ENCODE measurements around the gene DHX30. TPM values are rescaled to one million over a fixed set of nuclear protein-coding genes. Genes with fewer than 3 reads are reported as not detected.
A peak's percentile ranks its signal among the peaks of the same experiment; 100 is the strongest.

The DHX30 gene
- total and polyA plus RNA-seq, 2 of the 8 experiments (the other 6 are each of a cell fraction or from before 2014, with no cell fraction given): 82.4 to 97.9 TPM

GRCh38 chr3:47890126-47890827 lies 87.3 kb downstream of the DHX30 start:
- no peak overlapping the region for H3K14ac ChIP-seq (ENCODE audit: insufficient read length)
- no peak overlapping the region for H2BK20ac ChIP-seq (ENCODE audit: low read length)
- no peak overlapping the region; a peak in 2 of 7 replicates for H3K9ac ChIP-seq (replicated peaks in 1 of 4; ENCODE audit: extremely low read depth in 1 of 4, low read depth in 3 of 4, low read length in 3 of 4)
- no peak for DNase-seq (ENCODE audit: low read depth in 1 of 2, low spot score in 2 of 2)
- no peak overlapping the region for H2AK5ac ChIP-seq (ENCODE audit: low read depth, low read length)
- peaks cover 0 to 5% of the 10 kb centered on the region in 2 experiments; a peak in 1 of 4 replicates for H3K79me2 ChIP-seq (ENCODE audit: control insufficient read depth in 1 of 2, insufficient read depth in 2 of 2, low read length in 2 of 2)
- no peak overlapping the region for H3K4ac ChIP-seq (replicated peaks; ENCODE audit: insufficient read length, low read depth, low read length)
- peak overlapping the region; percentile 13; the same call in 1 of the 2 replicates for H2BK15ac ChIP-seq (ENCODE audit: low read length)
- WGBS, 2 experiments (ENCODE audit: extremely low coverage in 1 of 2, insufficient coverage in 1 of 2, insufficient read length in 1 of 2, insufficient replicate concordance in 2 of 2, low coverage in 1 of 2, low lambda C conversion rate in 2 of 2, missing lambda C conversion rate in 1 of 2): 72% methylated on average over 3 of the region's 3 CpGs; no CpG with 5 or more reads in 1 of the 2 experiments
- no peak overlapping the region for H4K8ac ChIP-seq (ENCODE audit: extremely low read depth, insufficient read depth, low read length)
- no peak overlapping the region for H4K5ac ChIP-seq (ENCODE audit: insufficient read length, low read depth, low read length)
- H3K36me3 ChIP-seq (ENCODE audit: control insufficient read depth in 2 of 4, insufficient read depth in 4 of 4, low read length in 3 of 4): peaks cover 0 to 3% (median 1%) of the 10 kb centered on the region in 4 experiments; a peak in 3 of 8 replicates
- no peaks in the 10 kb centered on the region for H3K27me3 ChIP-seq (replicated peaks in 1 of 4; ENCODE audit: control insufficient read depth in 3 of 4, extremely low read depth in 1 of 4, insufficient read depth in 3 of 4, low read length in 3 of 4)
- no peak for FAIRE-seq
- H3K18ac ChIP-seq (ENCODE audit: extremely low read depth, low read length): peak overlapping the region; percentile 39; the same call in 1 of the 2 replicates
- ChIA-PET POLR2A (ENCODE audit: partially characterized antibody) (interaction anchor here (0.6 to 1.7 kb wide), 5 partner anchors 18 to 616 kb away, joined by 3 to 8 read pairs (median 4); no protein-coding TSS in a partner anchor), CTCF (ENCODE audit: partially characterized antibody) (interaction anchor here (0.6 to 4.8 kb wide), 9 partner anchors 9 to 268 kb away, joined by 3 to 21 read pairs (median 4); no protein-coding TSS in a partner anchor)
- H2BK12ac ChIP-seq (ENCODE audit: low read depth, low read length): no peak overlapping the region
- H3K56ac ChIP-seq (replicated peaks; ENCODE audit: insufficient read length, low read depth, low read length): no peak overlapping the region
- H3K9me3 ChIP-seq (ENCODE audit: insufficient read depth in 2 of 2, low read depth in 1 of 2, low read length in 1 of 2): no peaks in the 10 kb centered on the region; a peak in 1 of 4 replicates
- H3K4me3 ChIP-seq (ENCODE audit: extremely low read depth in 1 of 4, insufficient read depth in 2 of 4, low read depth in 3 of 4, low read length in 4 of 4): peak overlapping the region in 1 of 4 experiments; percentile 35; a peak in 2 of 8 replicates
- 0 out of 2 replicates have a peak overlapping the region, but pooled peaks have one; percentile 22 for H2BK5ac ChIP-seq (ENCODE audit: low read depth, low read length)
- H3K4me2 ChIP-seq (ENCODE audit: insufficient read depth in 1 of 2, low read depth in 2 of 2, low read length in 2 of 2): peak overlapping the region; percentile 14 to 56
- H3K23ac ChIP-seq (ENCODE audit: insufficient read length): no peak overlapping the region
- H3K79me1 ChIP-seq (ENCODE audit: low read depth, low read length): no peaks in the 10 kb centered on the region
- no peak overlapping the region for H4K91ac ChIP-seq (replicated peaks; ENCODE audit: insufficient read length, low read length)
- H2AFZ ChIP-seq (ENCODE audit: low read length): no peak overlapping the region
- H3K23me2 ChIP-seq (ENCODE audit: low read depth, low read length): no peaks in the 10 kb centered on the region
- no peak overlapping the region for H2BK120ac ChIP-seq (replicated peaks; ENCODE audit: low read depth, low read length)
- peaks cover 0 to 23% (median 17%) of the 10 kb centered on the region in 4 experiments; a peak in 6 of 7 replicates for H3K4me1 ChIP-seq (replicated peaks in 1 of 4; ENCODE audit: control insufficient read depth in 3 of 4, insufficient read depth in 4 of 4, low read length in 3 of 4)
- no peaks in the 10 kb centered on the region for H4K20me1 ChIP-seq (replicated peaks in 1 of 2; ENCODE audit: control insufficient read depth in 1 of 2, insufficient read depth in 2 of 2, low read length in 2 of 2)
- H3K27ac ChIP-seq (ENCODE audit: low read depth, low read length): peak overlapping the region; percentile 32; the same call in 1 of the 2 replicates
- no peak for TF ChIP-seq TAF7 (optimal IDR thresholded peaks at IDR 0.05; ENCODE audit: borderline replicate concordance, low read depth, low read length)
- no peak for TF ChIP-seq TEAD4 (IDR thresholded peaks at IDR 0.05; ENCODE audit: low read depth, low read length)
- TF ChIP-seq RBBP5 (IDR thresholded peaks at IDR 0.05; ENCODE audit: borderline replicate concordance, low read depth, low read length): no peak
- TF ChIP-seq, protein P1, sequence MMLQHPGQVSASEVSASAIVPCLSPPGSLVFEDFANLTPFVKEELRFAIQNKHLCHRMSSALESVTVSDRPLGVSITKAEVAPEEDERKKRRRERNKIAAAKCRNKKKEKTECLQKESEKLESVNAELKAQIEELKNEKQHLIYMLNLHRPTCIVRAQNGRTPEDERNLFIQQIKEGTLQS (IDR thresholded peaks at IDR 0.05; ENCODE audit: insufficient read depth, low read depth, low read length): no peak
